Gastroesophageal sphincter (tissue), 4 donors: Measurements from ENCODE around the gene RYR2. TPM values are rescaled to one million over a fixed set of nuclear protein-coding genes. Genes with fewer than 3 reads are reported as not detected.

Experiments used
- ATAC-seq: fragments of 150-250 bp; one replicate; pipeline ENCODE4 v1.9.1; 2016; ENCODE audit warnings: mild to moderate bottlenecking, moderate library complexity
- H3K27ac ChIP-seq, 4 donors: fragments of 200-600 bp; sonication (generic) in 3 of 4; 1 replicate in 3 of 4; 2 replicates in 1 of 4; pipeline ENCODE4 v1.5.1; 2016 to 2019
- H3K27me3 ChIP-seq: fragments of 200-600 bp; sonication (generic); one replicate; pipeline ENCODE4 v1.5.1; 2019
- H3K36me3 ChIP-seq, 2 donors: fragments of 200-600 bp; sonication (generic); one replicate each; pipeline ENCODE4 v1.5.1; 2019; ENCODE audit warnings: control low read depth in 1 of 2
- H3K4me1 ChIP-seq, 3 donors: fragments of 200-600 bp; sonication (generic); 1 replicate in 2 of 3; 2 replicates in 1 of 3; pipeline ENCODE4 v1.5.1; 2016 to 2019; ENCODE audit warnings: control low read depth in 2 of 3
- H3K4me3 ChIP-seq, 2 donors: fragments of 200-600 bp; sonication (generic); one replicate each; pipeline ENCODE4 v1.5.1; 2019; ENCODE audit warnings: mild to moderate bottlenecking in 1 of 2, moderate library complexity in 1 of 2
- H3K9me3 ChIP-seq, 3 donors: fragments of 200-600 bp; sonication (generic); one replicate each; pipeline ENCODE4 v1.5.1; 2017 to 2019; ENCODE audit warnings: control low read depth in 2 of 3
- EP300 ChIP-seq: sonication (generic); formaldehyde crosslinking; IDR thresholded peaks from one replicate; pipeline ENCODE4 v1.6.1; 2017; ENCODE audit warnings: antibody characterized with exemption, mild to moderate bottlenecking
- POLR2A ChIP-seq, 2 donors: fragments of 450-650 bp; IDR thresholded peaks; one replicate each; pipeline ENCODE4 v1.6.1; 2017; ENCODE audit warnings: antibody characterized with exemption in 2 of 2, mild to moderate bottlenecking in 2 of 2, moderate library complexity in 1 of 2
- POLR2AphosphoS5 ChIP-seq: sonication (generic); formaldehyde crosslinking; IDR thresholded peaks from one replicate; pipeline ENCODE4 v1.6.1; 2017; ENCODE audit warnings: antibody characterized with exemption
- whole genome bisulfite sequencing, 2 donors: methylation state at CpG; one replicate each; pipeline ENCODE4 v1.1.5; 2018; ENCODE audit warnings: low coverage in 1 of 2; 5-methylcytosine and 5-hydroxymethylcytosine counted together
- total RNA-seq, 4 donors: library from RNA; depleted of rRNA; stranded (reverse); fragments of >200 nt; gene quantifications; one replicate each; pipeline ENCODE4 v1.1.0, GENCODE V29; 2016
- TF ChIP-seq, protein P1 (sequence below), 4 experiments: fragments of 200-600 bp in 2 of 4; fragments of 450-650 bp in 2 of 4; sonication (generic) in 1 of 4; IDR thresholded peaks; one replicate each; pipeline ENCODE4 v1.5.1; 2017 to 2019; ENCODE audit warnings: antibody characterized with exemption in 4 of 4, mild to moderate bottlenecking in 2 of 4, moderate library complexity in 2 of 4

The RYR2 gene
- total RNA-seq, 4 donors from 2014 or later, result 27.4 to 78.8 (median 42.7) TPM

DNA sequence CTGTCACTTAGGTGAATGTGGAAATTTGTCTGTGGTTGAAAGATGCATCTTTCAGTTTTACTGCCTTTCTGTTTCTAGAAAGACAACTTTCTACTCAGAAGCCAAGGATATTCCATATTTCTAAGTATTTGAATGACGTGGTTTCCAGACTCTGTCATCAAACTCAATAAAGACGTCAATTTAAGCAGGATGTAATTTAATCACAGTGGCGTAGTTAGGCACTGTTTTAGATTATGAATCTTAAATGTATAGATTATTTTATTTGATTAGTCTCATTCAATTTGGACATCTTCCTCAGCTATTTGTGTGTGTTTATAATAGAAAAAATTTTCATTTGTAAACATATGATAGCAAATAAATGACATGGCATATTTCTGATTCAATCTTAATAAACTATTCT is 298.9 kb downstream of the RYR2 start:
- no peak for TF ChIP-seq EP300
- no peak for TF ChIP-seq POLR2AphosphoS5
- TF ChIP-seq, protein P1, sequence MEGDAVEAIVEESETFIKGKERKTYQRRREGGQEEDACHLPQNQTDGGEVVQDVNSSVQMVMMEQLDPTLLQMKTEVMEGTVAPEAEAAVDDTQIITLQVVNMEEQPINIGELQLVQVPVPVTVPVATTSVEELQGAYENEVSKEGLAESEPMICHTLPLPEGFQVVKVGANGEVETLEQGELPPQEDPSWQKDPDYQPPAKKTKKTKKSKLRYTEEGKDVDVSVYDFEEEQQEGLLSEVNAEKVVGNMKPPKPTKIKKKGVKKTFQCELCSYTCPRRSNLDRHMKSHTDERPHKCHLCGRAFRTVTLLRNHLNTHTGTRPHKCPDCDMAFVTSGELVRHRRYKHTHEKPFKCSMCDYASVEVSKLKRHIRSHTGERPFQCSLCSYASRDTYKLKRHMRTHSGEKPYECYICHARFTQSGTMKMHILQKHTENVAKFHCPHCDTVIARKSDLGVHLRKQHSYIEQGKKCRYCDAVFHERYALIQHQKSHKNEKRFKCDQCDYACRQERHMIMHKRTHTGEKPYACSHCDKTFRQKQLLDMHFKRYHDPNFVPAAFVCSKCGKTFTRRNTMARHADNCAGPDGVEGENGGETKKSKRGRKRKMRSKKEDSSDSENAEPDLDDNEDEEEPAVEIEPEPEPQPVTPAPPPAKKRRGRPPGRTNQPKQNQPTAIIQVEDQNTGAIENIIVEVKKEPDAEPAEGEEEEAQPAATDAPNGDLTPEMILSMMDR (IDR thresholded peaks at IDR 0.05), result no peak
- TF ChIP-seq POLR2A (IDR thresholded peaks at IDR 0.05), result no peak
- no peak overlapping the region for H3K27ac ChIP-seq
- WGBS, 2 donors, result 75 to 83% methylated on average over 3 of the region's 3 CpGs

DNA sequence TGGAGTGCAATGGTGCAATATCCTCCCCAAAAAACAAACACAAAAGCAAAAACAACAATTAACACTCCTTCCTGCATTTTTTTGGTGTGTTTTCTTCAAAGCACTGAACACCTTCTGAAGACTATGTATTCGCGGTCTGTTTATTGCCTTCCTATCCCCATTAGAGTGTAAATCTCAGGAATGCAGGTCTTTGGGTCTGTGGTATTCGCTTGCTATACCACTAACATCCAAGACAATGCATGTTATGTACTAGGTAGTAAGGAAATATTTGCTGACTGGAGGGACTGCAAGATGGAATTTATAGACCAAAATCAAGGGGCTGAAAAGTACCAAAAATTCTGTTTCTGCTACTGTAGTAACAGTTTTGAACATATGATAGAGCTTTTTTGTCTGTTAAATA is 299.4 kb downstream of the RYR2 start:
- Histone ChIP-seq H3K4me1 (no peaks in the 10 kb centered on the region), H3K9me3 (no peaks in the 10 kb centered on the region), H3K27me3 (no peaks in the 10 kb centered on the region), H3K4me3 (no peak overlapping the region), H3K27ac (no peak overlapping the region), H3K36me3 (no peaks in the 10 kb centered on the region)
- no peak for ATAC-seq
- TF ChIP-seq, protein P1 (IDR thresholded peaks at IDR 0.05), result no peak
- TF ChIP-seq POLR2A (IDR thresholded peaks at IDR 0.05), result no peak
- TF ChIP-seq POLR2AphosphoS5, result no peak
- TF ChIP-seq EP300, result no peak
- 68 to 80% methylated on average over 3 of the region's 3 CpGs for WGBS, 2 donors

More for the DNA sequence above, 298.9 kb downstream of the RYR2 start:
- Histone ChIP-seq H3K27me3 (no peaks in the 10 kb centered on the region), H3K4me1 (no peaks in the 10 kb centered on the region), H3K4me3 (no peak overlapping the region), H3K36me3 (no peaks in the 10 kb centered on the region), H3K9me3 (no peaks in the 10 kb centered on the region)
- ATAC-seq, result no peak

DNA sequence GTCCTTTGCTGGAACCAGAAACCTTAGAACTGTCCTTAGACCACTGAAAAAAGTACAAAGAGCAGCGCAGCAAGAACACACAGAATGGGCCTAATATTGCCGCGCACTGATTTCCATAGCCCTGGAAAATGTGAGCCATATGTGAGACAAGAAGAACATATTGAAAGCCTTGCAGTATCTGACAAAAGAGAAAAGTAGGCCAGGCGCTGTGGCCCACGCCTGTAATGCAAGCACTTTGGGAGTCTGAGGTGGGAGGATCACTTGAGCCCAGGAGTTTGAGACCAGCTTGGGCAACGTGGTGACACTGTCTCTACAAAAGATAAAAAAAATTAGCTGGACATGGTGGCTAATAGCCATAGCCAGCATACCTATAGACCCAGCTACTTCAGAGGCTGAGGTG is 300.7 kb downstream of the RYR2 start:
- Histone ChIP-seq H3K36me3 (no peaks in the 10 kb centered on the region), H3K27me3 (no peaks in the 10 kb centered on the region), H3K9me3 (no peaks in the 10 kb centered on the region), H3K4me3 (no peak overlapping the region), H3K4me1 (no peaks in the 10 kb centered on the region), H3K27ac (no peak overlapping the region)
- 87 to 95% methylated on average over 5 of the region's 6 CpGs for WGBS, 2 donors
- ATAC-seq, result no peak
- no peak for TF ChIP-seq POLR2AphosphoS5
- no peak for TF ChIP-seq EP300
- no peak for TF ChIP-seq POLR2A (IDR thresholded peaks at IDR 0.05)
- TF ChIP-seq, protein P1 (IDR thresholded peaks at IDR 0.05), result no peak

DNA sequence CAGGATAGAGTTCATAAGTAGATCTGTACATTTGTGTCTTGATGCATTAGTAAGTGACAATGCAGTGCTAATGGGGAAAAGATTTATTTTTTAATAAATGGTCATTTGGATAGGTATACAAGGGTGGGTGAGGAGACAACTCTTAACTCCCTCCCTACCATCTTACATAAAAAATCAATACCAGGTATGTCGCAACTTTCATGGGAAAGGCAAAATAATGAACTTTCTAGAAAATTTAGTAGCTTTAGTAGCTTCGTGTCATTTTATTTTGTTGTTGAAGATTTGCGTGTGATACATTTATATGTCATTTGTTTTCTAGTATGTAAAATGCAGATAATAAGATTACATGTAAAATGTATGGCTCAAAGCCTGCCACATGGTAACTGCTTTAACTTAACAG is 310.8 kb downstream of the RYR2 start:
- WGBS, 2 donors, result 90 to 98% methylated on average over 3 of the region's 3 CpGs
- ATAC-seq, result no peak
- H3K4me1 ChIP-seq, result no peaks in the 10 kb centered on the region
- H3K27me3 ChIP-seq, result no peaks in the 10 kb centered on the region
- H3K36me3 ChIP-seq, result no peaks in the 10 kb centered on the region
- H3K27ac ChIP-seq, result no peak overlapping the region
- TF ChIP-seq, protein P1 (IDR thresholded peaks at IDR 0.05), result no peak
- TF ChIP-seq EP300 (no peak), POLR2AphosphoS5 (no peak), POLR2A (IDR thresholded peaks at IDR 0.05) (no peak)
- H3K9me3 ChIP-seq, result no peaks in the 10 kb centered on the region
- no peak overlapping the region for H3K4me3 ChIP-seq

DNA sequence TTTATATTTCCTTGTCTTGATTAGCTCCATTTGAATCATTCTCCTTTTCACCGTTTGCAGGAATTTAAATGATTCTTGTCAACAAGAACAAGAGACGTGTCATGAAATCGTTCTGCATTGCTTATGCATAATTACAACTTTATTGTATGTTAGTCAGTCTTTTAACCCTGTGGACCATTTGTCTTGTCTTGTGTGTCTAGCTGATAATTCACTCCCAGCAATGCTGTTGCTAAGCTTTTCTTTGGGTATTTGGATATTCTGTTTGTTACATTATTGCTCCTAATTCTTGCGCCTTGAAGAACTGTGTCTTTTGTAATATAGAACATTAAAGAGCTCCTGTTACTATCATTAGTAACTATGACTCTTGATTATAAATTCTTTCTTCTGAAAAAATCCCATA is 311.9 kb downstream of the RYR2 start:
- no peak for ATAC-seq
- Histone ChIP-seq H3K4me3 (no peak overlapping the region), H3K9me3 (no peaks in the 10 kb centered on the region), H3K27ac (no peak overlapping the region), H3K4me1 (no peaks in the 10 kb centered on the region), H3K27me3 (no peaks in the 10 kb centered on the region), H3K36me3 (no peaks in the 10 kb centered on the region)
- TF ChIP-seq EP300 (no peak), POLR2AphosphoS5 (no peak), POLR2A (IDR thresholded peaks at IDR 0.05) (no peak)
- TF ChIP-seq, protein P1 (IDR thresholded peaks at IDR 0.05), result no peak
- 80 to 84% methylated on average over 4 of the region's 4 CpGs for WGBS, 2 donors
